AG04449 (cell line): ENCODE data around the gene NRM.
A peak's percentile ranks its signal among the peaks of the same experiment; 100 is the strongest.
"Not testable (repeated sequence)": the region's sequence is repeated elsewhere in the genome, so short reads cannot be mapped to it uniquely, and the experiment has no call there.

Experiments
- CTCF ChIA-PET: fragments of 350-600 bp; formaldehyde crosslinking; extraction: SDS; loops from one replicate; lab custom pipeline; 2021; ENCODE audit warnings: antibody characterized with exemption; lab: Yijun Ruan, JAX
- POLR2A ChIA-PET: fragments of 400-600, 350-600 bp; formaldehyde crosslinking; extraction: SDS; loops from one replicate; lab custom pipeline; 2020; ENCODE audit warnings: antibody characterized with exemption, inconsistent platforms; lab: Yijun Ruan, JAX
- DNase-seq: peaks from one replicate; pipeline ENCODE4 v3.0.0-alpha.2; 2010; ENCODE audit warnings: low read depth, low spot score
- H3K4me3 ChIP-seq: 2 replicates; pipeline ENCODE4 v1.5.1; 2011; ENCODE audit warnings: low read depth, mild to moderate bottlenecking, control low read depth, low read length
- CTCF ChIP-seq: IDR thresholded peaks from one replicate; pipeline ENCODE4 v1.5.1; 2011; ENCODE audit warnings: mild to moderate bottlenecking, moderate library complexity, low read length, control low read depth, inconsistent platforms; ENCODE audit not compliant: insufficient read depth; ENCODE audit errors: missing control alignments

Gene NRM

GRCh38 chr6:30721198-30722024 lies 30.6 kb upstream of the NRM start:
- peak; percentile 57 for TF ChIP-seq CTCF
- no peak for DNase-seq
- ChIA-PET CTCF (interaction anchor here (0.6 to 18.8 kb wide), 26 partner anchors 13 to 366 kb away, joined by 3 to 504 read pairs (median 6); partner anchors contain the start of genes DHX16, FLOT1, MRPS18B and NRM), POLR2A (interaction anchor here (0.6 to 3.6 kb wide), 24 partner anchors 10 to 161 kb away, joined by 3 to 24 read pairs (median 5); partner anchors contain the start of genes DHX16, FLOT1, IER3 and MRPS18B)
- peak overlapping the region; percentile 97 for H3K4me3 ChIP-seq

GRCh38 chr6:30720738-30721197 lies 30.0 kb upstream of the NRM start:
- TF ChIP-seq CTCF: no peak
- ChIA-PET POLR2A (interaction anchor here (0.6 to 3.6 kb wide), 12 partner anchors 15 to 106 kb away, joined by 3 to 20 read pairs (median 5); partner anchors contain the start of genes DHX16, FLOT1, MRPS18B and PPP1R10), CTCF (interaction anchor here (0.6 to 18.8 kb wide), 9 partner anchors 13 to 367 kb away, joined by 3 to 504 read pairs (median 12); partner anchors contain the start of genes DHX16 and NRM)
- DNase-seq: no peak
- H3K4me3 ChIP-seq: peak overlapping the region; percentile 97

- ChIA-PET POLR2A (interaction anchor here (0.6 to 2.5 kb wide), 8 partner anchors 23 to 105 kb away, joined by 3 to 10 read pairs (median 3); partner anchors contain the start of gene NRM), CTCF (interaction anchor here (1.3 to 18.8 kb wide), 3 partner anchors 14 to 43 kb away, joined by 4 to 504 read pairs (median 67); partner anchors contain the start of gene DHX16)
- H3K4me3 ChIP-seq: peak within 1 kb of the TSS; percentile 97
- TF ChIP-seq CTCF: no peak
- DNase-seq: peak; percentile 86
Observed at GRCh38 chr6:30719791-30720737, 29.3 kb upstream of the NRM start, which contains the start of gene TUBB. TUBB (plus strand) TSS chr6:30720352; CDS start chr6:30720507, 155 bp downstream.

- ChIA-PET POLR2A (interaction anchor here (0.7 to 1.2 kb wide), 4 partner anchors 24 to 33 kb away, joined by 3 to 5 read pairs (median 3); partner anchors contain the start of gene NRM), CTCF (interaction anchor here (0.7 to 18.8 kb wide), 6 partner anchors 15 to 195 kb away, joined by 3 to 504 read pairs (median 4); partner anchors contain the start of genes DHX16 and VARS2)
- peak overlapping the region; percentile 58 for H3K4me3 ChIP-seq
- TF ChIP-seq CTCF: no peak
- DNase-seq: no peak
Observed at GRCh38 chr6:30719356-30719755, 28.6 kb upstream of the NRM start.

- CTCF ChIA-PET: interaction anchor here (0.6 to 18.8 kb wide), 5 partner anchors 21 to 196 kb away, joined by 3 to 504 read pairs (median 4); partner anchors contain the start of genes DHX16 and VARS2
- peak overlapping the region; percentile 50 for H3K4me3 ChIP-seq
- not testable (repeated sequence) for DNase-seq
- POLR2A ChIA-PET: interaction anchor here (0.6 to 1.5 kb wide), 8 partner anchors 16 to 101 kb away, joined by 3 to 10 read pairs (median 4); partner anchors contain the start of genes IER3, MRPS18B and PPP1R10
Observed at GRCh38 chr6:30717845-30718720, 27.3 kb upstream of the NRM start.
